GM19452 (cell line): ENCODE data around the gene RNF125.
"Not testable (repeated sequence)": the region's sequence is repeated elsewhere in the genome, so short reads cannot be mapped to it uniquely, and the experiment has no call there.

Experiments
- ATAC-seq: cut with Tn5 transposase; IDR thresholded peaks from one replicate; pipeline ENCODE4 v1.9.1; 2021; ENCODE audit not compliant: unreplicated experiment

Gene RNF125

DNA sequence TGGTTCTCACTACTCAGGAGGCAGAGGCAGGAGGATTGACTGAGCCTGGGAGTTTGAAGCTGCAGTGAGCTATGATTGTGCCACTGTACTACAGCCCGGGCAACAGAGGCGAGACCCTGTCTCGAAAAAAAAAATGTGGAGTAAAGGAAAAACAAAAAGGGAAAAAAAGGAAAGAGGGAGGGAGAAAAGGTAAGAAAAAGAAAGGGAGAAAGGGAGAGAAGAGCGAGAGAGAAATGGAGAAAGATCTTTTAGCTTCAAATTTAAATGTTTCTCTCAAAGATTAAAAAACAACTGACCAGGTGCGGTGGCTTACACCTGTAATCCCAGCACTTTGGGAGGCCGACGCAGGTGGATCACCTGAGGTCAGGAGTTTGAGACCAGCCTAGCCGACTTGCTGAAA is 65.2 kb downstream of the RNF125 start:
- ATAC-seq, result no peak

DNA sequence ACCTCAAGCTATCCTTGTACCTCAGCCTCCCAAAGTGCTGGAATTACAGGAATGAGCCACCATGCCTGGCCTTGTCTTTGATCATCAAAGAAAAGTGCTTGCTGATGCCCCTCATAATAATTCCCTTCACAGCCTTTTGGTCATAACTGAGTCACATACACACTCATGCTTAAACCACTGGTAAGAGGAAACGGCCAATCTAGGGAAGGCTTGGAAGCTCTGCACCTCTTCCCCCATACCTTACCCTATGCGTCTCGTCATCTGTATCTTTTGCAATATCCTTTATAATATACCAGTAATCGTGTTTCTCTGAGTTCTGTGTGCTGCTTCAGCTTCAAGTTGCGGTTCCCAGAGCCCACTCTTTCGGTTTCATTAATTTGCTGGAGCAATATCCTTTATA is 68.3 kb downstream of the RNF125 start:
- no peak for ATAC-seq

DNA sequence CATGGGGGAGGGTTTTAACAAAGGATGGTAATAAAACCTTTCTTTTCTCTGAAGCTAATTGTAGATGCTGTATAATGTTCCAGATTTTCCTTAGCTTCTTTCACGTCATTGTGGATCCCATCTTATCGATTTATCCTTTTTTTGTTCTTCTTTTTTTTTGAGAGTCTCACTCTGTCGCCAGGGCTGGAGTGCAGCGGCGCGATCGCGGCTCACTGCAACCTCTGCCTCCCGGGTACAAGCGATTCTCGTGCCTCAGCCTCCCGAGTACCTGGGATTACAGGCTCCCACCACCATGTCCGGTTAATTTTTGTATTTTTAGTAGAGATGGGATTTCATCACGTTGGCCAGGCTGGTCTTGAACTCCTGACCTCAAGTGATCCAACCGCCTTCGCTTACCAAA is 72.2 kb downstream of the RNF125 start:
- ATAC-seq, result not testable (repeated sequence)

DNA sequence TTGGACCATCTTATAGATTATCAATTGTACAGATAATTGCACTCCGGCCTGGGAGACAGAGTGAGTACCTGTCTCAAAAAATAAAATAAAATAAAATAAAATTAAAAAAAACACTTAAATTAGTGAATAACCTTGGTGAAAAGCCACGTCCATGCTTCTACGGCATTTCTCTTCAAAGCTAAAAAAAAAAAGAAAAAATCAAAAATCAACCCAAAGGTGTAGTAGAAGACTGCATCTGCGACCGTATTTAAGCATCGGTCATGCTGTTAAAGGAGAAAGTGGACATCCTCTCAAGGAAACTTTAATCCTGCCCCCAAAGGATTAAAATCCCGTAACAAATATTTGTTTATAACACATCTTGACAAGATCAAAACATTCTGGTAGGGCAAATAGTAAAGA is 72.7 kb downstream of the RNF125 start:
- no peak for ATAC-seq

DNA sequence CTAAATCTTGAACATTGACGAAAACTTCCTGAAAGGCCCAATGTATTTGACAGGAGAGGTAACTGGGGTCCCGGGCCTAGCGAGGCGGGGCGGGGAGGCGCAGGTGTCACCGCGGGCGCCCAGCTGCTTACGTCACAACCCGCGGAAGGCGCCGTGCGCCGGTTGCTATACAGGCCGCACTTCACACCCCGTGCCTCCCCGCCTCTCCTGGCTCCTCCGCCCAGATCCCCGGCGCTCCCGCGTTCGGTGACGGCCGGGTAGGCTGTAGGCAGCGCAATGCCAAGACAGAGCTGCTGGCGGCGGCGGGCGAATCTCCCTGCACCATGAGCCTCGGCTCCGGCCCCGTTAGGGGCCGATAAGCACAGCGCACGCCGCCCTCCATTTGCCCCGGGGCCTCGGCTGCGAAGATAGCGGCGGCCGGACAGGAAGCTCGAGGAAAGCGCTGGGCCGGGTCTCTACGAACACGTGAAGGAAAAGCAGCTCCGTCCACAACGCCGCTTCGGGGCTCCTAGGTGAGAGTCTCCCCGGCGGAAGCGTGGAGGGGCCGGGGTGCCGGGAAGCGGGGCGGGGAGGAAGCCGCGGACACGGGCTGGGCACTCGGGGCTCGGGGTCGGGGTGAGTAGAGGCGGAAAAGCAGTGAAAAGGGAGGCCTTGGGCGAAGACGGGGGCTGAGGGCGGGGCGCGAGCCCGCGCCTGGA is 73.2 kb downstream of the RNF125 start, which contains the start of gene RNF138:
TSS of gene RNF138 (plus strand) at position 151 of the 698 bp plus-strand sequence. CDS start 903 bp downstream, outside the sequence.
- ATAC-seq, result peak; percentile 53

DNA sequence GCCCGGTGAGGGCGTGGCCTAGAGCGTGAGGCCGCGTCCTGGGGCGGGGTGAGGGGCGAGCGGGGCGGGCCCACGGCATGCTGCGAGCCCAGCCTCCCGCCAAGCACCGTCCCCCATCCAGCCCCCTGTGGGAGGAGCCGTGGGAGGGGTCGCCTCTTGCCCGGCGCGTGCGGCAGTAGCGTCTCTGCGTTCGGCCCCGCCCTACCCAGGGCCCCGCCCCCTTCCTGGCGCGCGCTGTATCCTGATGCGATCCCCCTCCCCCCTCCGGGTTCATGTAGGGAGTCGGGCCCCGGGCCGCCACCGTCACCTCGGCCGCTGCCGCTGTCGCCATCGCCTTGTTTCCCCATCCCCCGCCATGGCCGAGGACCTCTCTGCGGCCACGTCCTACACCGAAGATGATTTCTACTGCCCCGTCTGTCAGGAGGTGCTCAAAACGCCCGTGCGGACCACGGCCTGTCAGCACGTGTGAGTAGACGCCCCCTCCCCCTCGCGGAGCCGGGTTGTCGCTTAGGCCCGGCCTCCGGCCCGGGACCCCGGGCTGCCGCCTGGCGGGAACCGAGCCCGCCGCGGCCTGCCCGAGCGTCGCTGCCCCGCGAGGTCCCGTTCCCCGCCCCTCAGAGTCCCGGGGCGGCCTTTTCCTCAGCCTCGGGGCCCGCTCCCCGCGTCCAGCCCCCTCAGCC is 73.9 kb downstream of the RNF125 start:
- ATAC-seq, result peak; percentile 77

DNA sequence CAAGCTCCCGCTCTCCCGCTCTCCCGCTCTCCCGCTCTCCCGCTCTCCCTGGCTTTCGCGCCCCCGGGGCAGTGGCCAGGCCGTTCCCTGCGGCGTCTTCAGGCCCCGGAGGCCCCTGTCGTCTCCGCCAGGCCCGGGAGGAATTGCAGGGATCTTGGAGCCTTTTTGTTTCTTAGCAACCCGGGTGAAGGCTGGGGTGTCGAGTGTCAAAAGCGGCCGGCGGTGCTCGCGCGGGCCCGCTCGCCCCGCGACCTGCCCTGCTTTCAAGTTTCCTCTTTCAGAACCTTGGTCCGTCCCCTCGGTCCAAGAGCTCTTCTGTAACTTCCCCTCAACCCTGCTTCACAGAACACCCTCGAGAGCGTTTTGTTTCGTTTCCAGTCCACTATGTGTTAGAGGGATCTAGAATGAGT is 74.5 kb downstream of the RNF125 start:
- ATAC-seq, result peak; percentile 25

DNA sequence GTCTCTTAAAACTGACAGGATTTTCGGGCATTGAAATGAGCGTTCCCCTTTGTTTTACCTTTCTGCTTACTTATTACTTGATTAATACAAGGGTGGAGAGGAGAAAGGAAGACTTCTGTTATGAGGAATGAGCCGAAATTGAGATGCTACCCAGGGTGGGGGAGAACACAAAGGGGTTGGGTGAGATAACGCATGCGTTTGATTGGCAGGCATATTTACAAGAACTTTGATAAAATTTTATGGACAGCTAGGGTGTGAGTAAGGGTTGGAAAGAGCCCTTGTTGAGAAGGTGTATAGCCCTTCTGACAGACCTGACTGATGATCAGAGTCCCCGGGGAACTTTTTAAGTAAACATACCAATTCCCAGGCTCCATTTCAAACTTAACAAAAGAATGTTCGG is 74.9 kb downstream of the RNF125 start:
- ATAC-seq, result peak; percentile 2

DNA sequence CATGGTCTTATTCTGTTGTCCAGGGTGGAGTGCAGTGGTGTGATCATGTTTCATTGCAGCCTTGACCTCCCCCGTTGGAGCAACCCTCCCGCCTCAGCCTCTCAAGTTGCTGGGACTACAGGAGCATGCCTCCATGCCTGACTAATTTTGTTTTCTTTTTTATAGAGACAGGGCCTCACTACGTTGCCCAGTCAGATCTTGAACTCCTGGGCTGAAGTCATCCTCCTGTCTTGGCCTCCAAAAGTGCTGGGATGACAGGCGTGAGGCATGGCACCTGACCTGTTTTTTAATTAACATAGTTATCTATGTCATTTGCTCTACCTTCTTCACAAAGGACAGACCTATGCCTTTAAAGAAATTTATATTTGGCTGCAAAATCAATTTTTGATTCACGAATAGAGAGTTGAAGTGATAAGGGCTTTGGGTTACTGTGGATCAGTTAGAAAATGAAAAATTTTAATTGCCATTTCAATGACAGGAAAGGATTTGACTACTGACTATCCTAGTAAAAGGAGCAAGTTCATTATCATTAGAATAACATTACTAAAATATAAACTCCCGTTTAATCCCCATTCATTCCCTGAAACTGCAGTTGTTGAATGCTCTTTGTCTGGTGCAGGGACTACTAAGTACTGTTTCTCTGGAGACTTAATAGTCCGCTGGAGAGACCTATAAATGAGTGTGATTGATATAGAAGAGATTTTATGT is 76.7 kb downstream of the RNF125 start:
- no peak for ATAC-seq

DNA sequence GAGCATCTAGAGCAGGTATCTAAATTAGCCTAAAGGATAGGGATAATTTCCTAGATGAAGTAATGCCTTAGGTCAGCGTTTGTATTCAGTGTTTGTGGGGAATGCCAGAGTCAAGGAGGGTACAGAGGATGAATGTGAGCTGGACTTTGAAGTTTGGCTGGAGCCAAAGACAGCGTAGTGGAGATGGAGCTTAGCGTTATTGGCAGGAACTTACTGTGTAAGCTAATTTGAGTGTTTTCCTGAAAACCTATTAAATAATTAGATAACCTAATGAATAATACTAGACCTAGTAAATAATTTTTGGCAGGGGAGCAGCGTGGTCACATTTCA is 77.2 kb downstream of the RNF125 start:
- ATAC-seq, result no peak

DNA sequence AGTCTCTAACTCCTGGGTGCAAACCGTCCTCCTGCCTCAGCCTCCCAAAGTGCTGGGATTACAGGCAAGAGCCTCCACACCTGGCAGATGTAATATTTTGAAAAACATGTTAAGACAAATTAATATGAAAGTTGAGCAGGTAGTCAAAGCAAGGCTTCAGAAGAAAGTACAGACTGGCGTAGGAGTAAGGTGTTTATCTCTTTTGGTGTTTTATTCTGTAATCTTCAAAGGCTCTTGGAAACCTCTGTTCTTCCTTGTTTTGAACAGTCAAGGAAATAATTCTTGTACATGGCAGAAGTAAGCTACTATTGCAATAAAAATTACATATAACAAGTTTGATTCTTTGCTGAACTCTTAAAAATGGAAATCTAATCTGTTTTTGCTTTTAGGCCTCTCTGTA is 78.3 kb downstream of the RNF125 start:
- ATAC-seq, result no peak

DNA sequence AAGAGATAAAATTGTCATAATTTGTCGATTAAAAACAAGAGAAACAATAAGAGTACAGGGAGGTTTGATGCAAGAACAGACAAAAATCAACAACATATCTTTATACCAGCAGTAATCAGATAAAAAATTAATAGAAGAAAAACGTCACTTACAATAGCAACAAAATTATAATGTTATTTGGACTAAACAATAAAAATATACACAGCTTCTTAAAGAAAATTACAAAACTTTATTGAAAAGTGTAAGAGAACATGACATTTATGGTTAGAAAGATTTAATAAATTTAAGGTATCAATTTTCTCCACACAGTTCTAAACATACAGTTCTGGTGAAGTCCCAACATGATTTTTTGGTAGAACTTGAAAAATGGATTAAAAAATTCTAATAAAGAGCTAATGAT is 85.9 kb downstream of the RNF125 start:
- ATAC-seq, result no peak

DNA sequence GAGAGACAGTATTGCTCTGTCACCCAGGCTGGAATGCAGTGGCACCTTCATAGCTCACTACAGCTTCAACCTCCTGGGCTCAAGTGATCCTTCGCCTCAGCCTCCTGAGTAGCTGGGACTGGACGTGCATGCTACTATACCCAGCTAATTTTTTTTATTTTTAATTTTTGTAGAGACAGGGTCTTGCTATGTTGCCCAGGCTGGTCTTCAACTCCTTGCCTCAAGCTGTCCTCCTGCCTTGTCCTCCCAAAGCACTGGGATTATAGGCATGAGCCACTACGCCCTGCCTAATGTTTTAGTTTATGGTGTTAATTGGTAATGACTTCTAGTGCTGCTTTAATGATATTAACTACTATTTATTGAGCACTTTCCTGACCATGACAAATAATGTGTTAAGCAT is 91.4 kb downstream of the RNF125 start:
- ATAC-seq, result no peak

DNA sequence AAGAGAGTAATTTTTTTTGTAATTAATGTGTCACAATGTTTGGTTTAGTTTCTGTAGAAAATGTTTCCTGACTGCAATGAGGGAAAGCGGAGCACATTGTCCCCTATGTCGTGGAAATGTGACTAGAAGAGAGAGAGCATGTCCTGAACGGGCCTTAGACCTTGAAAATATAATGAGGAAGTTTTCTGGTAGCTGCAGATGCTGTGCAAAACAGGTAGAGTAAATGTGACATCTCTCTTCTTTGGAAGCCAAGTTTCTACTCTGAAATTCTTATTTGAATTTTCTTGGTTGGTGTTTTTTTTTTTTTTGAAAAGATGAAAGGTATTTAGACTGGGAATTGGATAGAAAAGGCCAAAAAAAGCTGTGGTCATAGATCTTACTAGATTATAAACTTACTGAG is 93.1 kb downstream of the RNF125 start:
- no peak for ATAC-seq

DNA sequence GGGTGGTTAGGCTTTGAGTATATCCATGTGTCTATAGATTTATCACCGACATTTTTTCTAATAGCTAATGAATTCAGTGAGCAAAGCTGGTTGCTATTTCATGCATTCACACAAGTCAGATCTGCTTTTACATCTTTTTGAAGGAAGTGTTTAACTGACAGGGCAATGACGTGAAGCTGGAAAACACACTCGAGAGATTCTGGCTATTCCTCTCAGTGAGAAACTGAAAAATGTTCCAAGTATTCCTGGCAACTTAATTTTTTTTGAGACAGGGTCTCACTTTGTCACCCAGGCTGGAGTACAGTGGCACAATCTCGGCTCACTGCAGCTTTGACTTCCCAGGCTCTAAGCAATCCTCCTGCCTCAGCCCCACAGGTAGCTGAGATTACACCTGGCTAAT is 94.2 kb downstream of the RNF125 start:
- ATAC-seq, result no peak

DNA sequence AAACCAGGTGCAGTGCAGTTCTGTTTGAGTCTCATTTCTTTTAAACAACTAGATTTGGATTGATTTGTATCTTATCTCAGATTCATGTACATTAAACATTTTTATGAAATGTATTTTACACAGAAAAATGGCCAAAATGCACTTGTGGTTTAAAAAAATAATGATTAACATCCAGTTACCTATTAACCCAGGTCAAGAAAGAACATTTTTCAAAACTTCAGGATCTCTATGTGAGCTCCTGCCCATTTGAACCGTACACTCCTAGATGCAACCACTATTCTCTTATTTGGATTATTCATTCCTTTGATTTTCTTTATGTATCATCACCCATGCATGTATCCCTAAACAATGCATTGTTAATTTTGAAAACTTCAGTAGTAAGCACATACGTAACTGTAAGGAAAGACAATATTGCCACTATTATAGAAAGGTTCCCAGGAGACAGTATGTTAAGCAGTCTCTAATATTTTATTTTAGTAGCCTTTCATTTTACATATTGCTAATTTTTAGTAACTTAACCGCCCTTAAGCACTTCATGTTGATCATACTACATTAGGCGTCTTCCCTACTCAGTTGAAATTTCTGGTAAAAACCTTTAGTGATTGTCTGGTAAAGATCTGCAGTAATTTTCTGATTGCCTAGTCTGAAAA is 95.8 kb downstream of the RNF125 start:
- no peak for ATAC-seq

DNA sequence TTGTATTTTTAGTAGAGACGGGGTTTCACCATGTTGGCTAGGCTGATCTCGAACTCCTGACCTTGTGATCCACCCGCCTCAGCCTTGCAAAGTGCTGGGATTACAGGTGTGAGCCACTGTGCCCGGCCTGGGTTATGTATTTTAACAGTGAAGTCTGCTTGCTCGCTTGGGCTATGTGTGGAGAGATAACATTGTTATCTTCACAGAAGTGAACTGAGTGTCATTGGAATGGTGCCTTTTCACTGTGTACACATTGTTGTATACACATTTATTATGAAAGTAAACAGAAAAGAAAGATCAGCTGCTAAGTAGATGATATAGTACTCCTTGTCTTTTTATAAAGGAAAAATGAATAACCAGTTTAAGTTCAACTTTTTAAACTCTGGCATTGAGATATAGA is 103.4 kb downstream of the RNF125 start:
- ATAC-seq, result no peak
